ENCODE measurements around the gene BABAM2.

DNA sequence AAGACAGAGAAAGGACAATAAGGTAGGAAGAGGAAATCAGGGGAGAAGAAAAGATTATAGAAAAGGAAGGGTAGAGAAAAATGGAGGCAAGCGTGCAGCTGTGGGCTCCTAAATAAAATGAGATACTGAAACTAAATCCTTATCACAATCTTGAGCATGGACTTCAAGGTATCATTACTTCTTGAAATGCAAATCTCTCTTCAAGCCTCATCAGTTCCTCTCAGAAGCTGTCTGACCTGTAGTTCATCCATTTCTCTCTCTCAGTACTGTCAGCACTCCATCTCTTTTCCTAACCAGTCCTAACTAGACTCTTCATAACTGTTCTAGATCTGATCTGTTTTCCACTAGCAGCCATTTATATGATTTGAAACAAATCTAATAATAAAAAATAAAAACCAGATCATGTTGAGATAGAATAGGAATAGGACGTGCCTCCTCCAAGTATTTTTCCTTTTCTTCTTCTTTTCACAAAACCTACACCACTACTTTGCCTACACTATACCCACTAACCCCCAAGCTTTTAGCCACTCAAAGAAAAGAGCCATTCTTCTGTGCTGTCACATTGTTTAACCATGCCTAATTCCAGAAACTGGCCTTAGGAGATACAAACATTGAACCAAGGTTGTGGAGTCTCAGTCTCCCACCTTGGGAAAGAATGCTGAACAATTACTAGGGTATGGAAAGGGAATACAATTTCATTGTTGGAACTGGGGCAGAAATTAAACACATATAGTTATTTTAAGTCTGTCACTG is 21.1 kb downstream of the BABAM2 start:
- no peak for TF ChIP-seq CTCF (conservative IDR thresholded peaks at IDR 0.05; ENCODE audit: low read depth, low read length)
- no peak for TF ChIP-seq EZH2 (IDR thresholded peaks at IDR 0.05; ENCODE audit: low read length, unreplicated experiment)
- no peak for TF ChIP-seq EZH2phosphoT487 (IDR thresholded peaks at IDR 0.05; ENCODE audit: borderline replicate concordance, low read length)

All from PC-3 (cell line).